ENCODE measurements around the gene CUBN.

CUBN gene

GRCh38 chr10:17058093-17058492 lies 71.5 kb downstream of the CUBN start:
- no peak overlapping the region for H3K27ac ChIP-seq
- TF ChIP-seq ZFX (IDR thresholded peaks at IDR 0.05) = no peak
- no peak for TF ChIP-seq CTCF (conservative IDR thresholded peaks at IDR 0.05)

- TF ChIP-seq CTCF (conservative IDR thresholded peaks at IDR 0.05) (no peak), ZFX (IDR thresholded peaks at IDR 0.05) (no peak)
- H3K27ac ChIP-seq = no peak overlapping the region
These were observed 72.7 kb downstream of the CUBN start for GRCh38 chr10:17056781-17057428.

- no peak for TF ChIP-seq CTCF (conservative IDR thresholded peaks at IDR 0.05)
- no peak for TF ChIP-seq ZFX (IDR thresholded peaks at IDR 0.05)
- no peak overlapping the region for H3K27ac ChIP-seq
These were observed 76.1 kb downstream of the CUBN start for GRCh38 chr10:17053513-17053912.

GRCh38 chr10:17053061-17053460 lies 76.5 kb downstream of the CUBN start:
- H3K27ac ChIP-seq = no peak overlapping the region
- no peak for TF ChIP-seq ZFX (IDR thresholded peaks at IDR 0.05)
- TF ChIP-seq CTCF (conservative IDR thresholded peaks at IDR 0.05) = no peak

GRCh38 chr10:17051851-17052250 lies 77.8 kb downstream of the CUBN start:
- no peak overlapping the region for H3K27ac ChIP-seq
- TF ChIP-seq ZFX (IDR thresholded peaks at IDR 0.05) (no peak), CTCF (conservative IDR thresholded peaks at IDR 0.05) (no peak)

- H3K27ac ChIP-seq = no peak overlapping the region
These were observed 80.4 kb downstream of the CUBN start for GRCh38 chr10:17049195-17049594.

GRCh38 chr10:17047908-17048307 lies 81.7 kb downstream of the CUBN start:
- no peak overlapping the region for H3K27ac ChIP-seq
- no peak for TF ChIP-seq ZFX (IDR thresholded peaks at IDR 0.05)
- no peak for TF ChIP-seq CTCF (conservative IDR thresholded peaks at IDR 0.05)

More at GRCh38 chr10:17049195-17049594, 80.4 kb downstream of the CUBN start:
- TF ChIP-seq ZFX (IDR thresholded peaks at IDR 0.05) (no peak), CTCF (conservative IDR thresholded peaks at IDR 0.05) (no peak)
